ENCODE data around the gene GRHPR.
"Not testable (repeated sequence)": the region's sequence is repeated elsewhere in the genome, so short reads cannot be mapped to it uniquely, and the experiment has no call there.

GRHPR gene

DNA sequence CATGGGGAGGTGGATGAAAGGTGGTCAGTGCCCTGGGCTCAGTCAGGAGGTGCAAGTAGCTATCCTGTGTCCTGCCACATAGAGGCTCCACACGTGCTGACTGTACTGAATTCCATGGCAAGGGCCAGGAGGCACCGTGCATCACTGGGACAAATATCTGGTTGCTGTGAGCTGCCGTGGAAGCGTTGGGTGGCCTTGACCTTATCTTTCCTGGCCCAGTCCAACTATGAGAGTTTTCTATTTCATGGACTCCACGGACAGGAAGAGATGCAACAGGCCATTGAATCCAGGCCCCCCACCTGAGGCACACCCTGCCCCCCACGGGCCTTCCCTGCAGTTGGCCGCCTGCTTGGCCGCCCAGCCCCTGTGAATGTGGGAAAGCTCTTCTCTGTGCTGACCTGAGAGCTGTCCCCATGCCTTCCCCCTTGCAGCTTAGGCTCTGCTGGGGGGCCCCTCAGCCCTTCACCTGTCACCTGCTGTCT lies 1.7 kb downstream of the GRHPR start:
- DNase-seq = no peak

- no peak for DNase-seq
Measured at GRCh38 chr9:37424686-37425297, 2.3 kb downstream of the GRHPR start.

DNA sequence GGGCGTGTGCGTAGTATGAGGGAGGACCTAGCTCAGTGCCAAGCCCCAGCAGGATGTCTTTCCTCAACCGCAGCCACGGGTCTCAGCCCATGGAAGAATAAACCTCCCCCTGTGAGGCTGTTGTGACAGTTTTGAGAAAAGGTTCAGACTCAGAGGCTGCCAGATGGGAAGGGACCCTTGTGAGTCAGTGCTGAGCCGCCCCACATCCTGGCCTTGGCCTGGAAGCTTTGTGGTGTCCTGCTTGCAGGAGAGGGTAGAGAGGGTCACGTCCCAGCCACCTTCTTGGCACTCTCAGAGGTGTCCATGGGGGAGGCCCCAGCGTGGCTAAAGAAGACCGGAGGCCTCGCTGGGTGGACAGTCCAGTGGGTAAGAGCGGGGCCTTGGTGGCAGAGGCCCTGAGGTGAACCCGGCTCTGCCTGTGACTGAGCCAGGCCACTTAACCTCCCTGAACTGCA lies 2.8 kb downstream of the GRHPR start:
- no peak for DNase-seq

- not testable (repeated sequence) for DNase-seq
Measured at GRCh38 chr9:37426431-37426830, 3.9 kb downstream of the GRHPR start.

DNA sequence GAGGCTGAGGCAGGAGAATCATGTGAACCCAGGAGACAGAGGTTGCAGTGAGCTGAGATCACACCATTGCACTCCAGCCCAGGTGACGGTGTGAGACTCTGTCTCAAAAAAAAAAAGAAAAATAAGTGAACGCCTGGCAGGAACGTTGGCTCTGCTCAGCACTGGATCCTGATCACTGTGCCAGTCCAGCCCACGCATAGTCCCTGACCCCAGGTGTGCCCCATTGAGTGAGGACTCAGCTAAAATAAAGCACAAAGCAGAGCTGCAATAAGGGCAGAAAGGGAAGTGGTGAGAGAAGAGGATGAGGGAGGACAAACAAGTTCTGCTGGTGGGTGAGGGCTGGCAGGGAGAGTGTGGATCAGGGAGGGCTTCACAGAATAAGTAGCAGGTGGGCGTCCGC lies 4.3 kb downstream of the GRHPR start:
- no peak for DNase-seq

DNA sequence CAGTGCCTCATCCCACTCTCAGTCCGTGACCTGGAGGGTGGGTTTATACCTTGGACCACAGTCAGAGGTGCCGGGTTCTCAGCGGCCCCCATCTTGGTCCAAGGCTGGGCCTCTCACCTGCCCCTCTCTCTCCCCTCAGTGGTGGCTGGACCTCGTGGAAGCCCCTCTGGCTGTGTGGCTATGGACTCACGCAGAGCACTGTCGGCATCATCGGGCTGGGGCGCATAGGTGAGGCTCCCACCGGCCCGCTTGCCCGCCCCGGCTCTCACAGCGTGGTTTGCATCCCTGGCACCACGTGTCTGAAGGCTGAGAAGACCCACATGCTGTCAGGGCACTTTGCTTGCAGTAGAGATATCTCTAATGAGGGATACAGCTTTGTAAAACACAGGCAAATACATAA lies 5.8 kb downstream of the GRHPR start:
- DNase-seq = no peak

DNA sequence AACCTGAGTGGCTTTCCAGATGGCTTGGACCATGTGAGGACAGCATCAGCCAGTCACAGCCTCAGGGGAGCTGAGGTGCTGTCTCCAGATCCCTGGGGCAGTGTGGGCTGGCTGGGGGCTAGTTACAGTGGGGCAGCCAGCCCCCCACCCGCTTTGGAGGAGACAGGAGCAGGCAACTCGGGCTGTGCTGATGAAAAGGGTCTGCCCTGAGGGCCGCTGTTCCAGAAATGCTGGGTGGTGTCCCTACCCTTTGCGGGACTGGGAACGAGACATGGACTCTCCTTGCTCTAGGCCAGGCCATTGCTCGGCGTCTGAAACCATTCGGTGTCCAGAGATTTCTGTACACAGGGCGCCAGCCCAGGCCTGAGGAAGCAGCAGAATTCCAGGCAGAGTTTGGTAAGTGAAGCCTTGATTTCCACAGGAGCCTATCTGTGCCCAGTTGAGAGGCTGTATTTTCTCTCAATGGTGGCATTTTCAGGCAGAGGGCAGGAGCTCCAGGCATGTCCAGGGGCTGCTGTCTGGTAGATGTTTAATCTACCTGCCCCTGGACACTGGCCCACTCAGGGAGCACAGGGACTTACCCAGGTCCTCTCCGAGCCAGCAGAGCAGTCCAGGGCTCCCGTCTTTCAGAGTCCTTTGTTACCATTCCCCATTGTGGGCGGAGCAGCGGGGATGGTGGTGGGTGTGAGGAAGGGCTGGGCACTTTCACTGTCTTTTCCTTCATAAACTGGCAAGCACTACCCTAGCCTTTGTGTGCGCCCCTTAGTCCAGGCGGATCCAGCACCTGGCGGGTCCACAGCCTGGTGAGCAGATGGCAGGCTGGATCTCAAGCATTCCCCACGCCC lies 7.2 kb downstream of the GRHPR start:
- DNase-seq = no peak

- DNase-seq = no peak
Measured at GRCh38 chr9:37430841-37431597, 8.5 kb downstream of the GRHPR start.

DNA sequence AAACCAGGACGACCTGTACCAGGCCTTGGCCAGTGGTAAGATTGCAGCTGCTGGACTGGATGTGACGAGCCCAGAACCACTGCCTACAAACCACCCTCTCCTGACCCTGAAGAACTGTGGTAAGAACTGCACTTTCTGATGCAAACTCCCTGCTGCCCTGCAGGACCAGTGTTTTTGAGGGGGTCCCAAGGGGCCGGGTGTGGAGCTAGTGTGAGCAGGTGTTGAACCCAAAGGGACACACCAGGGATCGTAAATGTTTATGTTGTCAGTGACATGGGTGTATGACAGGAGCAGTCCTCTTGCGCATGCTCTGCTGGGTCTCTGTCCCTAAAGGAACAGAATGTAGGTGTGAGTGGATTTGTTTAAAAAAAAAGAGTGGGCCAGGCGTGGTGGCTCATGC lies 9.5 kb downstream of the GRHPR start:
- DNase-seq = no peak

DNA sequence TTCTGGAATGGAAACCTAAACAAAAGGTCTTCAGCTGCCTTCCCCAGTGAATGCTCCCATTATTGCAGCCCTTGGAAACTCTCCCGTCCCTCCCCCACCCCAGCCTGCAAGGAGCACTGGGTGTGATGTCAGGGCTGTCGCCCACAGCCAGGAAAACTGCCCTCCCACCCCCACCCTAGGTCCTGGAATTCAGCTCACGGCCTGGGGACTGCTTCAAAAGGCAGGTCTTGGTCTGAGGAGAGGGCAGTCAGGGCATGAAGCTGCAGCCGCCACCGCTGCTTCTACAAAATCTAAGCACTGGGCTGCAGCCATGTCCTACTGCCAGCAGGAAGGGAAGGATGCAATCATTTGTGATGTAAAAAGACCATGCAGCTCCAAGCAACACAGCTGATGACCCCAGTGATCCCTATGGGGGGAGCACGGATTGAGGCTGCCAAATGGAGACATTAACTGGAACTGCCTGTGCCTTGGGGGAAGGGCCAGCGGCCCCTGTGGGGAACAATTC lies 11.4 kb downstream of the GRHPR start:
- DNase-seq = no peak

- DNase-seq = no peak
Measured at GRCh38 chr9:37436540-37436939, 14.0 kb downstream of the GRHPR start.

DNA sequence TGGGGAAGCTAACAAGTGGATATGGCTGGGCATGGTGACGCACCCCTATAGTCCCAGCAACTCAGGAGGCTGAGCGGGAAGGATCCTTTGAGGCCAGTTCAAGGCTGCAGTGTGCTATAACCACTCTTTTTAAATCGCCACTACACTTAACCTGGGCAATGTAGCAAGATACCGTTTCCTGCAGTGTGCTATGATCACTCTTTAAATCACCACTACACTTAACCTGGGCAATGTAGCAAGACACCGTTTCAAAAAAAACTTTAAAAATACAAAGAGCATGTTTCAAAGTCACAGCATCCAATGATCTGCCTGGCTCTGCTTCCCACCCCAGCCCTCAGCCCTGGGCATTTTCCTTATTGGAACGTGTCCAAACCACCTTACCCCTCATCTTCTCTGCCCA lies 14.5 kb downstream of the GRHPR start:
- DNase-seq = no peak

DNA sequence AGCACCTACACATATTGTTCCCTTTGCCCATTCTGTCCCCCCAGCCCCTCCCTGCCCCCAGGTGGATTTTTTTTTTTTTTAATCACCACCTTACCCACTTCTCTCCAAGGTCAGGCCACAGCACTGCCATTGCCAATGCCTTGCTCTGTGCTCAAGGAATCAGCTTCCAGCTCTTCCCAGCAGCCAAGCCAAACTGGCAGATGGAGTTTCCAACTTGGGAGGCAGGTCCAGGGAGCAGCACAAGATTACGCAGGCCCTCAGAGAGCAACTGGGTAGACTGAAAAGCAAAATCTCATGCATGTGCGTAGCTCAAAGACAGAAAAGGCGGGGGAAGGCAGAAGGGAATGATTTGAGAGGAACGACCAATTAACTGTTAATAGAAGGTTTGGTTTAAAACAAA lies 15.1 kb downstream of the GRHPR start:
- DNase-seq = no peak

- DNase-seq = no peak
Measured at GRCh38 chr9:37438359-37438758, 15.9 kb downstream of the GRHPR start.

DNA sequence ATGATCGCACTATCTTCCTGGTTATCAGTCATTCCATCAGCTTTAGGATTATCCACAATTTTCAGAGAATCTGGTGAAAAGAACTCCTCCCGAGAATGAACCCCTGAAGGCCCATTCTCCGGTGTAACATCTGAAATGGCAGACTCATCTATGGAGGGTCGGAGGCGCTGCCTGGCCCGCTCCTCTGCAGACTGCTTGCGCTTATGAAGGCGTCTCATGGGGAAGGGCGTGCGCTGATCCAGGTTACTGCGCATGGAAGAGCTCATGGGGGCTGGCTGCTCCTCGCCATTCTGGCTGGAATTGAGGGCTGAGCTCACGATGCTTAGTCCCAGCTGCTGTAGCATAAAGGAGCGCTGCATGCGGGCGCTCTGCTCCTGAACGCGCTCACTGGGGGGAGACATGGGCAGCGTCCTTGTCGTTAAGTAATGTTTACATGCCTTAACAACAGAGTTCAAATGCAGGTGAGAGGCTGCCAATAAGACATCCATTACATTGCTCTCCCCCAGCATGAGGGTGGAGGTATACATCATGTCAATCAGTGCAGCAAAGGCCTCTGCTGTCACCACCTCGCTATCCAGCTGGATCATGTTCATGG lies 19.4 kb downstream of the GRHPR start:
- no peak for DNase-seq

GRCh38 chr9:37442556-37442955 lies 20.1 kb downstream of the GRHPR start:
- no peak for DNase-seq

DNA sequence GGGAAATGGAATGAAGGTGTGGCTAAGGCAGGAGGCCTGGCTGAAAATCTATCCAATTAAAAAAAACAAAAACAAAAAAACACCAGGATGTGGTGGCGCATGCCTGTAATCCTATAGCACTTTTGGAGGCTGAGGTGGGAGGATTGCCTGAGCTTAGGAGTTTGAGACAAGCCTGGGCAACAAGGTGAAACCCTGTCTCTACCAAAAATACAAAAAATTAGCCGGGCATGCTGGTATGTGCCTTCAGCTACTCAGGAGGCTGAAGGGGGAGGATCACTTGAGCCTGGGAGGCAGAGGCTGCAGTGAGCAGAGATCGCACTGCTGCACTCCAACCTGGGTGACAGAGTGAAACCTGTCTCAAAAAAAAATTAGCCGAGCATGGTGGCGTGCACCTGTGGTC lies 21.1 kb downstream of the GRHPR start:
- DNase-seq = no peak

- no peak for DNase-seq
Measured at GRCh38 chr9:37444890-37445289, 22.4 kb downstream of the GRHPR start.

DNA sequence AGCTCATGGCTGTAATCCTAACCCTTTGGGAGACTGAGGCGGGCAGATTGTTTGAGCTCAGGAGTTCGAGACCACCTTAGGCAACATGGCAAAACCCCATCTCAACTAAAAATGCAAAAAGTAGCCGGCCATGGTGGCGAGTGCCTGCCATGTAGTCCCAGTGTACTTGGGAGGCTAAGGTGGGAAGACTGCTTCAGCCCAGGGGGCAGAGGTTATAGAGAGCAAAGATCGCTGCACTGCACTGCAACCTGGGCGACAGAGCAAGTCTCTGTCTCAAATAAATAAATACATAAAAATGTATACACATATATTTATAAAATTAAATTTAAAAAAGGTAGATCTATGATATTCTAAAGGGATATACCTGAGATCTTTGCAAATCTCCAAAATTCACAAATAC lies 23.3 kb downstream of the GRHPR start:
- DNase-seq = no peak

DNA sequence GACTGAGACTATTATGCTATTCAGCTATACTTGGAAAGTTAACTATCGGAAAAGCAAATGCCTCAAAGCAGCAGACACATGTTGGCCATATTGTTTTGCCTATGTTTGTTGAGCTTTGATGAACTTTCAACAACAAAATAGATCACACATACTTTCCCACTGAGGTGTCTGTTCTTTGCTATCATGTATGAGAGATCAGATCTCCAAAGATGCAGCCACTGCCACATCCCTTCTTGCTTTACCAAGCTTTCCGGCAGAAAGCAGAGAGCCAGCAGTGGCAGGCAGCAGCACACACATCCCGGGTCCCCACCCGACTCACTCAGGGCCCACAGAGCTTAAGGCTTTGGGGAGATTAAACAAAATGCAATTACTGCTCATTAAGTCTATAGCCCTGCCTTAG lies 23.9 kb downstream of the GRHPR start:
- no peak for DNase-seq

DNA sequence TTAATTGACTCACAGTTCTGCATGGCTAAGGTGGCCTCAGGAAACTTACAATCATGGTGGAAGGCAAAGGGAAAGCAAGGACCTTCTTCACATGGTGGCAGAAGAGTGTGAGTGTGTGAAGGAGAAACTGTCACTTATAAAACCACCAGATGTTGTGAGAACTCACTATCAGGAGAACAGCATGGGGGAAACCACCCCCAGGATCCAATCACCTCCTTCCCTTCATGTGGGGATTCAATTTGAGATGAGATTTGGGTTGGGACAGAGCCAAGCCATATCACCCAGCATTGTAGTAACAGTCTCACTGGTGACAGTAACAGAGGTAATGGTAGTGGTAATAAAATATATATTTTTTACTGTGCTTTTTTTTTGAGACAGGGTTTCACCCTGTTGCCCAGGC lies 24.6 kb downstream of the GRHPR start:
- no peak for DNase-seq

- no peak for DNase-seq
Measured at GRCh38 chr9:37449862-37450632, 27.6 kb downstream of the GRHPR start.

All from SIG-M5 (cell line).